ENCODE results near the gene TXNDC15. TPM values are rescaled to one million over a fixed set of nuclear protein-coding genes. Genes with fewer than 3 reads are reported as not detected.

TXNDC15 gene
- total and polyA plus RNA-seq, 2 of the 13 experiments (the other 11 are each of a cell fraction or from before 2014, with no cell fraction given), result 22.2 to 49.9 TPM

- TF ChIP-seq ZNF891 (CRISPR knock-in tag; IDR thresholded peaks at IDR 0.05) (peak; percentile 76), ZNF607 (CRISPR knock-in tag; IDR thresholded peaks at IDR 0.05; ENCODE audit: borderline replicate concordance) (peak; percentile 65; the same call in 1 of the 2 replicates), HNF1B (CRISPR knock-in tag; IDR thresholded peaks at IDR 0.05) (peak; percentile 30; the same call in 1 of the 2 replicates), ZNF18 (CRISPR knock-in tag; IDR thresholded peaks at IDR 0.05; ENCODE audit: insufficient replicate concordance) (no peak), ZBTB3 (CRISPR knock-in tag; IDR thresholded peaks at IDR 0.05; ENCODE audit: borderline replicate concordance, low read depth) (no peak), CENPX (CRISPR knock-in tag; IDR thresholded peaks at IDR 0.05) (no peak), SNAI1 (CRISPR knock-in tag; IDR thresholded peaks at IDR 0.05; ENCODE audit: borderline replicate concordance) (no peak; the same call in 1 of the 2 replicates), YEATS2 (CRISPR knock-in tag; IDR thresholded peaks at IDR 0.05; ENCODE audit: borderline replicate concordance) (peak; percentile 57; the same call in 1 of the 2 replicates), CSRNP2 (CRISPR knock-in tag; conservative IDR thresholded peaks at IDR 0.05; ENCODE audit: low read depth) (no peak), ZNF782 (CRISPR knock-in tag; IDR thresholded peaks at IDR 0.05; ENCODE audit: borderline replicate concordance) (0 out of 2 replicates have a peak, but pooled peaks have one; percentile 71), MAFK (conservative IDR thresholded peaks at IDR 0.05 in 1 of 2, IDR thresholded peaks at IDR 0.05 in 1 of 2; ENCODE audit: low read length in 2 of 2) (no peak), MYNN (CRISPR knock-in tag; IDR thresholded peaks at IDR 0.05; ENCODE audit: low read depth) (no peak), YEATS4 (CRISPR knock-in tag; IDR thresholded peaks at IDR 0.05; ENCODE audit: borderline replicate concordance) (peak; percentile 98), ZHX2 (IDR thresholded peaks at IDR 0.05; ENCODE audit: low read depth) (peak; percentile 98), ZHX2 (CRISPR knock-in tag; IDR thresholded peaks at IDR 0.05; ENCODE audit: borderline replicate concordance) (peak; percentile 41; the same call in 1 of the 2 replicates), EP300 (IDR thresholded peaks at IDR 0.05; ENCODE audit: low read depth in 2 of 2, low read length in 2 of 2) (no peak), EP300 (CRISPR knock-in tag; IDR thresholded peaks at IDR 0.05; ENCODE audit: borderline replicate concordance) (no peak)
These were observed at the start of gene TXNDC15 (continued) for GRCh38 chr5:134873987-134874830.

Measured in HepG2 (cell line).